Cardiac septum (tissue), 1 donor: ENCODE measurements around the gene CAMSAP2. TPM values are rescaled to one million over a fixed set of nuclear protein-coding genes. Genes with fewer than 3 reads are reported as not detected.

Experiments used
- DNase-seq: peaks from one replicate; pipeline ENCODE4 v3.0.0-alpha.2; 2020; ENCODE audit warnings: low spot score
- intact Hi-C: fragments of 100-400 bp; cut with DNase I; formaldehyde crosslinking; loops from one replicate; pipeline ENCODE4 v1.14.0; 2022
- total RNA-seq: library from RNA; stranded (reverse); fragmentation: NEBNext Ultra II Directional; extraction: Animal tissue kit (Norgen Biotek cat#: 25700); gene quantifications from one replicate; pipeline ENCODE4 v1.2.1, GENCODE V29; 2021
- donor health status: DM: no; HTN: no; CAD: no.

Gene CAMSAP2
- total RNA-seq, 1 donor from 2014 or later = 37.9 TPM

DNA sequence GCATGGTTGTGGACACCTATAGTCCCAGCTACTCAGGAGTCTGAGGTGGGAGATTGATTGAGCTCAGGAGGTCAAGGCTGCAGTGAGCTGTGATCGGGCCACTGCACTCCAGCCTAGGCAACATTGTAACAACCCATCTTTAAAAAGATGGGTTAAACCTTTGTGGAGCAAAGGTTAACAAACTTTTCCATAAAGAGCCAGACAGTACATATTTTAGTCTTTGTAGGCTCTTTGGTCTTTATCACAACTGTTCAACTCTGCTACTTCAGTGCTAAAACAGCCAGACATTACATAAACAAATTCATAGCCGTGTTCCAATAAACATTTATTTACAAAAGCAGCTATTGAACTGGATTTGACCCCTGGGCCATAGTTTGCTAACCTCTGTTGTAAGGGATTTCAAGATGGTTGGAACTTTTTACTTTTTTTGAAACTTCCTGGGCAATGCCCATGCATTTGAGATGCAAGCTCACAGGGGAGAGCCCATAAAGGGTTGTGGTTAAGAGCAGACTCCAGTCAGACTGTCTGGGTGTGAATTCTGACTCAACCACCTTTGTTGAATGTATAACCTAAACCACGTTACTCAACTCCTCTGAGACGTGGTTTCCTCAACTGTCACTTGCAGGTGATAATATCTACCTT is 166.8 kb downstream of the CAMSAP2 start:
- DNase-seq = no peak
- intact Hi-C loops = no loop called here

DNA sequence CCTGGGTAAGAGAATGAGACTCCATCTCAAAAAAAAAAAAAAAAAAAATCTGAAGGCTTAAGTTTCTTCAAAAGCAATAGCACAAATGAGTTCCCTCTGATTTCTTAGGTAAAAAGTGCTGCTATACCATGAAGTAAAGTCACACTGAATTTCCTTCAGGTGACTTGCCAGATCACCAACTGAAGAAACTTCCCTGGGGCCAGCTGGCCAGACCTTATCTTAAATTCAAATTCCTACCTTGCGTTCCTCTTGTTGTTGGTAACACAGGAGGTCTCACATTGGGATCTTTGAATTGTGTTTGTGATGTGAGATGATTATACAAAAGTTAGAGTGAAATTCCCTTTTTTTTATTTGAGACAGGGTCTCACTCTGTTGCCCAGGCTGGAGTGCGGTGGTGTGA is 167.8 kb downstream of the CAMSAP2 start:
- DNase-seq = no peak
- intact Hi-C loops = no loop called here

DNA sequence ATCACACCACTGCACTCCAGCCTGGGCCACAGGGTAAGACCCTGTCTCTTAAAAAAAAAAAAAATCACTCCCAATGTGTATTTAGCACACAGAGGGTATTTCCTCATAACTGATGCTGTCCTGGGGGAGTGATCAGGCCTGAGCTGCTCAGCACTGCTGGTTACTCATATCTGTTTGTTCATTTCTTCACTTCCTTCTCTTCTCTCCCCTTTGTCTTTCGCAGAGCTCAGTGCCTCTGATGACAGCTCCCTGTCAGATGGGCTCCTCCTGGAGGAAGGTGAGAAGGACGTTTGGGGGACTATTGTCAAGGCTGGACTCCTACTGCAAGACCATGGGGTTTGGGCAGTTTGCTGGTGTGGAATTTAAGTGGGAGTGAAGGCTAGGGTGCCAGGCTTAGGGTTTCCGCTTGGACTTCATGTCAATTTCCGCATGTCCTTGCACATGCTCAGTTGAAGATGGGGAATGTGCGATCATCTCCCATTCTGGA is 169.0 kb downstream of the CAMSAP2 start:
- DNase-seq = no peak
- intact Hi-C loops = no loop called here

DNA sequence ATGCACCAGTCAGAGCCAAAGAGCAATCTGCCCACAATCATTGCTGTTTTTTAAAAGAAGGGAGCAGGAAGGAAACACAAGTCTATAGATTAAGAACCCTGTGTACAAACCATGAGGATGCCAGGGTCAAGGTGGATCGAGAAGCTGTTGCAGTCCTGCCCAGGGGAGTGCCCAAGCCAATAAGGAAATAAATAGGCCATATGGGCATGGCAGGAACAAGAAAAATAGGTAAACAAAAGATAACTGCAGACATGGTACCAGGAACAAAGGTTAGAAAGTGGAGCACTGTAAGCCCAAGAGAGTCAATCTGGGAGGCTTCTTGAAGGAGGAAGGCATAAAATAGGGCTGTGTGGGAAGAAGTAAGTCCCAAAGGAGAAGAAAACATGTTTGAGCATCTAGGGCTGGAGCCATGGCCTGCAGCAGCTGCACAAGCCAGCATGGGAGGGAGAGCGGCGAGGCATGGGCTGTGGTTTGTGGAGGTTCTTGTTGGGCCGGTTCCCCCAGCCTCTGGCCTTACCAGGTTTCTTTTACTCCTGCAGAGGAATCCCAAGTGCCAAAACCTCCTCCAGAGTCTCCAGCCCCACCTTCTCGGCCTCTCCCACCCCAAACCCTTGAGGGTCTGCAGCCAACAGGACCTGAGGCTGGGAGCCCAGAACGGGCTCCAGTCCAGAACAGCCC is 169.6 kb downstream of the CAMSAP2 start:
- intact Hi-C loops = no loop called here

DNA sequence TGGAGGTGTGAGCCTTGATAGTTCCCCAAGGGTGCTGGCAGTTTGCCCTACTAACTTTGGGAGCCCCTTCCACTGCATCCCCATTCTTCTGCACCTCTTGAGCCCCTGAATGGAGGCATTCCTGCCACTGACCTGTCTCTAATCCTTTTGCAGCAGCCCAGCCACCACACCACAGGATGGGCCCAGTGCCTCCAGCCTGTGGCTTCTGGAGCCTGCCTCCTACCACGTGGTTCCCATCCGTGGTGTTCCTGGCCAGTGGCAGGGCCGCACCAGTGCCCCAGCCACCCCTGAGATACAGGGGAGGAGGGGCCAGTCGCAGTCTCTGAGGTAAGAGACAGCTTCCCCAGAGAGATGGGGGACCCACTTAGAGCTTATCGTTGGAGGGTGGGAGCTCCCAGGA is 170.4 kb downstream of the CAMSAP2 start:
- intact Hi-C loops = no loop called here
- no peak for DNase-seq

More for the DNA sequence above, 169.6 kb downstream of the CAMSAP2 start:
- DNase-seq = no peak

DNA sequence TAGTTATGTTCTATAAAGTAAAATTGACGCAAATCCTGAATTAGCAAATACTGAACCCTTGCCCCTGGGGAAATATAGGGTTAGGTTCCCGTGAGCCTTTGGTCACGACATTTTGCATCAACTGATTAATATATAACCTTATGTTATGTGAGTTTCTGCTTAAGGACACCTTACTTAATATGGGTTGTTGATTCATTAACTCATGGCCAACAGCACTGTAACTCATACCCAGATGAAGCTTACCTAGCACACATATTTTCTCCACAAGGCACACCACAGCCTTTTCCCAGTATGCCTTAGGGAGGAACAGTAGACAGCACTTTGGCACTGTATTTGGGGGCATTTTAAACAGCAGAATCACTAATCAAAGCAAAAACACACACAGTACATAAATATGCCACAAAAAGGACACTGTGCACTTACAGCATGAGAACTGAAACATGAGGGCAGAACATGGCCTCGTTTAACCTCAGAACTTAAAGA is 171.1 kb downstream of the CAMSAP2 start:
- intact Hi-C loops = no loop called here
- no peak for DNase-seq

Other genes starting within 250 kb of the CAMSAP2 start
- 0.05 TPM for gene KIF14, start 118.1 kb upstream of the CAMSAP2 start, total RNA-seq
- 17.3 TPM for gene DDX59, start 69.0 kb upstream of the CAMSAP2 start, total RNA-seq
- not detected for gene GPR25, start 134.1 kb downstream of the CAMSAP2 start, total RNA-seq
- gene INAVA, start 156.0 kb downstream of the CAMSAP2 start, total RNA-seq = 0.27 TPM